GM06990 (cell line): ENCODE data around the gene FKBP1B.

Source experiments
- DNase-seq: peaks from one replicate; pipeline ENCODE4 v3.0.0-alpha.2; 2011; ENCODE audit not compliant: insufficient read length; ENCODE audit errors: extremely low read depth
- H3K27me3 ChIP-seq: replicated peaks from 2 replicates; pipeline ENCODE4 v1.6.0; 2011; ENCODE audit warnings: low read length; ENCODE audit not compliant: control insufficient read depth, insufficient read depth
- H3K36me3 ChIP-seq: 2 replicates; pipeline ENCODE4 v1.5.1; 2011; ENCODE audit warnings: low read length; ENCODE audit not compliant: control insufficient read depth, insufficient read depth
- H3K4me3 ChIP-seq: replicated peaks from 2 replicates; pipeline ENCODE4 v1.5.1; 2011; ENCODE audit warnings: low read depth, mild to moderate bottlenecking, control low read depth, low read length
- CTCF ChIP-seq: IDR thresholded peaks from 2 replicates; pipeline ENCODE4 v1.5.1; 2011; ENCODE audit warnings: low read length, control low read depth, mild to moderate bottlenecking, inconsistent platforms; ENCODE audit not compliant: insufficient read depth, poor library complexity, severe bottlenecking

The FKBP1B gene

GRCh38 chr2:24058564-24059271 lies 9.2 kb downstream of the FKBP1B start:
- no peaks in the 10 kb centered on the region for H3K27me3 ChIP-seq
- no peak for DNase-seq
- no peak overlapping the region for H3K4me3 ChIP-seq
- no peaks in the 10 kb centered on the region for H3K36me3 ChIP-seq
- TF ChIP-seq CTCF, result no peak

GRCh38 chr2:24065341-24065740 lies 15.8 kb downstream of the FKBP1B start:
- TF ChIP-seq CTCF, result no peak
- H3K27me3 ChIP-seq, result no peaks in the 10 kb centered on the region
- no peak overlapping the region for H3K4me3 ChIP-seq
- DNase-seq, result no peak
- peaks cover 2% of the 10 kb centered on the region for H3K36me3 ChIP-seq

GRCh38 chr2:24072259-24072658 lies 22.7 kb downstream of the FKBP1B start:
- DNase-seq, result no peak
- TF ChIP-seq CTCF, result no peak
- H3K4me3 ChIP-seq, result no peak overlapping the region
- no peaks in the 10 kb centered on the region for H3K27me3 ChIP-seq
- H3K36me3 ChIP-seq, result peaks cover 2% of the 10 kb centered on the region

- Histone ChIP-seq H3K36me3 (peaks cover 2% of the 10 kb centered on the region), H3K4me3 (no peak overlapping the region), H3K27me3 (no peaks in the 10 kb centered on the region)
- TF ChIP-seq CTCF, result no peak
- no peak for DNase-seq
Measured at GRCh38 chr2:24073816-24074215, 24.3 kb downstream of the FKBP1B start.

- DNase-seq, result no peak
- no peaks in the 10 kb centered on the region for H3K27me3 ChIP-seq
- H3K36me3 ChIP-seq, result no peaks in the 10 kb centered on the region; the same call in 1 of the 2 replicates
- peak overlapping the region; percentile 76 for H3K4me3 ChIP-seq
- no peak for TF ChIP-seq CTCF
Measured at GRCh38 chr2:24075259-24075658, 25.7 kb downstream of the FKBP1B start.
